GM12872 (cell line): ENCODE data around the gene CELF2.

Experiments used
- CTCF ChIP-seq: IDR thresholded peaks from 3 replicates; pipeline ENCODE4 v1.5.1; 2011; ENCODE audit warnings: low read depth, mild to moderate bottlenecking, low read length, moderate library complexity; ENCODE audit not compliant: insufficient read depth

Gene CELF2

GRCh38 chr10:11210211-11210922 is 192.7 kb downstream of the CELF2 start:
- no peak for TF ChIP-seq CTCF

- no peak for TF ChIP-seq CTCF
Measured at GRCh38 chr10:11212288-11213085, 194.8 kb downstream of the CELF2 start.

GRCh38 chr10:11213137-11213536 is 195.5 kb downstream of the CELF2 start:
- no peak for TF ChIP-seq CTCF

GRCh38 chr10:11214407-11214806 is 196.7 kb downstream of the CELF2 start:
- TF ChIP-seq CTCF: no peak

GRCh38 chr10:11215471-11215870 is 197.8 kb downstream of the CELF2 start:
- TF ChIP-seq CTCF: no peak

- TF ChIP-seq CTCF: no peak
Measured at GRCh38 chr10:11217521-11217920, 199.8 kb downstream of the CELF2 start.

GRCh38 chr10:11218395-11218794 is 200.7 kb downstream of the CELF2 start:
- no peak for TF ChIP-seq CTCF
